ENCODE results near the gene CARS1.

Gene CARS1

DNA sequence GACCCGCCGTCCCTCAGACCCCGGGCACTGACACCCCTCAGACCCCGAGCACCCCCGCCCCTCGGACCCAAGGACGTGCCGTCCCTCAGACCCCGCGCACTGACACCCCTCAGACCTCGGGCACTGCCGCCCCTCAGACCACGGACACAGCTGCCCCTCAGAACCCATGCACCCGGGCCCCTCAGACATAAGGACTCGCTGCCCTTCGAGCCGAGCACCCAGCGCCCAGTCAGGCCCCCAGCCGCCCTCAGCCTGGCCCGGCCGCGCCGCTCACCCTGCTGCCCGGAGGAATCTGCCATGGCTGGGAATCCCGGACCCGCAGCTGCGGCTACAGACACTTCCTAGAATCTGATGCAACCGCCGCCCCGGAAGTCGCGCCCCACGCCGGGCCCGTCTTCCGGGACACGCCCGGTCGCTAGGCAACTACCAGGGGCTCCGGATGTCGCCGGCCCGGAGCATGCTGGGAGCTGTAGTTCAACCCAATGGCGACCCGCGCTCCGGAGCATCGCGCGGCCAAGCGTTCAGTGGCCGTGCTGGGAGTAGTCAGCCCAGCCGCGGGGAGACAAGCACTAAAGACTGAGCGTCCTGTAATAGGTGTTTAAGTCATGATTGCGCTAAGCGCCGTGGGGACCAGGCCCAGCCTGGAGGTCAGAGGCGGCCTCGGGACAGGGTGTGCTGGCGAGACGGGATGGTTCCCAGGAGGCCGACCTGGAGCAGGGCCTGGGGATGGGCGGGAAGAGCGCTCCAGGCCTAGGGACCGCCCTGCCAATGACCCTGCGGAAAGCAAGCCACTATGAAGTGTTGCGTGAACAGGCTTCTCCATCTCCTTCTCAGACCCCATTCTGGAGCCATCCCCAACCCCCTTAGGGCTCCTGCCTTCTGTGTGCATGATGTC is at the start of gene CARS1:
Gene CARS1 (minus strand): TSS at position 355 of the 895 bp plus-strand sequence. CDS start 56 bp downstream, at position 299.
- peak; percentile 92 for DNase-seq

DNA sequence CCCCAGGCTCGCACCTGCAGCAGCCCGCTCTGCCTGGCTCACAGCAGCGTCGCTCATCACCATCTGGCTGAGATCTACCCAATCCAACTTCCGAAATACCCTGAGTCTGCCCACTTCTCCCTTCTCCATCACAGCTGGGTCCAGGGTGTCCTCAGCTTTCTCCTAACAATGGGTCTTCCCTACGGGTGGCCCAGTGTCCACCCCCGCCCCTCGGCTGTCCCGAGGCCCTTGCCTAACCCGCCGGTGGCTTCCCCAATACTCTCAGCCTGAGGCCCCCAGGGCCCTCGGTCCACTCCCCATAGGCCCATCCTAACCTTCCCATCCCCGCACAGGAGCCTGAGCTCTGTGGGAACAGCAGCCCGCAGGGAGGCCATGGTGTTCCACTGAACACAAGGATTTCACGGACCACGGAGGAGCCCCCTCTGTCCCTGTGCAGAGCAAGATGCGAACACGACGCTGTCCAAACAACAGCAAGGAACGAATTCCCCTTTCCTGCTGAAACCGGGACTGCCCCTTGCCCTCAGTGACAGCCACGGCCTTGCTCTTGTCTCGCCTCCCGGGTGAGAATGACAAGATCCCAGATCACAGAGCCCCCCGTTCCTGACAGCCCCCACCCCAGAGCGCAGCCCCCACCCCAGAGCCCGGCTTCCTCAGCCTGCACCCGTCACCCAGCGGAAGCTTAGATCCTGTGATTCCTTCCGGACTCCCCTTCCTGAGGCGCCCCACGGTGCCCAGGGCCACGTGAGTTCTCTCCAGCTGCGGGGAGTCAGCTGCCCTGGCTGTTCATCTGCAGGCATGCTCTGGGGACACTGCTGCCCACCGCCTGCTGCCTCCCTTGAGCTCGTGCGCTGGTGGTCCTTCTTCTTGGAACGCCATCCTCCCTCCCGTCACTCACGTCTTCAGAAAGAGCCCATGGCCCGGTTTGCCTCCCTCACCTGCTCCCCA is 48.8 kb upstream of the CARS1 start:
- DNase-seq: no peak

DNA sequence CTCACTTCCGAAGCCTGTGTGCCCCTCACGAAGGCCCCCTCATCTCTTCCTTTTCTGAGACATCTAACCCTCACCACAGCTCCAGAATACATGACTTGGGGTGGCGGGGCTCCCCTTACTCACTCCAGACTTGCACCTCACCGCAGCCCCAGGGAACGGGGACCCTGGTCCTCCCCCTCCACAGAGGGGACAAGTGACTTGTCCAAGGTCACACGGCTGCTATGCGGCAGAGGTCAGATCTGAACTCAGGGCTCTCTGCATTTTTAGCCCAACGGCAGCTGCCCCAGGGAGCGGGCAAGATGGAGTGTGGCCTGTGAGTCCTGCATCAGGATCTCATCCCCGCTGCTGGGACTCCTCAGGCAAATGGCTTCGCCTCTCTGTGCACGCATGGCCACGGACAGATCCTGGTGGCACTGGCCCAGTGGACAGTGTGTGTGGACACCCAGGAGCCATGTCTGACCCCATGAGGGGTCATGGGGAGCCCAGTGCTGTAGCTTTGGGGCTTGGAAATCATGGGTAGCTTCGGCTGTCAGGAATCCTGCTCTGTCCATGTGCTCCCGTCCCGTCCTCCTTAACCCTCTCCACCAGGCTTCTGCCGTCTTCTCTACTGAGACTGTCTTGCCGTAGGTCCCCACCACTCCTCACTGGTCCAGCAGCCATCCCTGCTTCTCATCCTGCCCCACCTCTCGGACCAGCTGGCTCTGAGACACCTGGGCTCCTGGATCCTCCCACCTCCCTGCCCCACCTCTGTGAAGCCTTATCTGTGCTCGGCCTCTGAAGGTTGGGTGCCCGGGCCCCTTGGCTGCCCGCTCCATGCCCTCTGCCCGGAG is 48.0 kb upstream of the CARS1 start:
- DNase-seq: no peak

DNA sequence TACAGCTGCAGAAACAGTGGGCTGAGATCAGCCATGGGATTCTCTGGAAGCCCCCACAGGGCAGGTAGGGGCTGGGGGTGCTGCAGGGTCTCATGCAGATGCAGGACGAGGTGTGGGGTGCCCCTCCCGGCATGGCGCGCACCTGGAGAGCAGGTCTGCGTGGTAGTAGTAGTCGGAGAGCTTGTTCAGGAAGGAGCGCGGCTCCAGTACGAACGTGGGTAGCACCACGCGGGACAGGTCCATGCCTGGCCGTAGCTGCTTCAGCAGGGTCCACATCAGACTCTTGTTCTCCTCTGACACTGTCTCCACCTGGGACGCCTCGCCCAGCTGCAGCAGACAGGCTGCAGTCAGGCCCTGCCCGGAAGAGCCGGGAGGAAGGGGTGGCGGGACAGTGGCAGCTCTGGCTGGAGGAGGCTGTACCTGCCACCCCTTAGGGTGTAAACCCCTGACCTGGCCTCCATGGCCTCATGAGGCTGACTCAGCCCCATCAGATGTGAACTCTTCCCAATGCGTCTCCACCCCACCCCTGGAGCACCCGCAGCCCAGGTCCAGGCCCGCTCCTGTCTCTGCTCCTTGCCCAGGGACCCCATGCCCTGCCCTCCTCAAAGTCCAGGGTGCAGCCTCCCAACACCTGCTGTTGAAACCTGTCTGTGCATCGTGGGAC is 47.0 kb upstream of the CARS1 start:
- no peak for DNase-seq

DNA sequence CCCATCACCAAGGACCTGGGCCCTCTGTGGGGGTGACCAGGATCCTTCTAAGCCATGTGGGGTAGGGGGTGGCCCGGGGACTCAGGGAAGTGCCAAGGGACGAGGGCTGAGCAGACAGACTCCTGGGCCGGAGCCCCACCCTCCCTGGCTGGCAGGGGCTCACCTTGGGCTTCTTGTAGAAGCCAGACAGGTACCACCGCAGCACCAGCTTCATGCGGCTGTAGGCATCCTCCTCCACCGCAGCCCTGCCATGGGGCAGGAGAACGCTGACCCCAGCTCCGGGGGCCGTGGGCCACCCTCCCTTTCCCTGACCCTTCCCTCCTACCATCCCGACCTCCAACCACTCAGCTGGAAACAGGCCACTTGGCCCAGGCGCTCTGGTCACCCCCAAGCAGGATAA is 45.9 kb upstream of the CARS1 start:
- no peak for DNase-seq

DNA sequence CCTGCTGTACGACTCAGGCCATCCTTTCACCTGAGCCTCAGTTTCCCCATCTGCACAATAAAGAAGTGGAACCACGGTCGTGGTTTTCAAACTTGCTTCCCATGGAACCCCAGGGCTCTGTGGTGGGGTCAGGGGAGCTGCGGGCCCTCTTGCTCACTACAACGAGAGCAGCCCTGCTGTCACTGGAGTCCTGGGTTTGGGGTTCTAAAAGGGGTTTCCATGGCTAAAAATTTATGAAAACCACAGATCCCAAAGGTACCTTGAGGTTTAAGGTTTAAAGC is 45.4 kb upstream of the CARS1 start:
- DNase-seq: no peak

DNA sequence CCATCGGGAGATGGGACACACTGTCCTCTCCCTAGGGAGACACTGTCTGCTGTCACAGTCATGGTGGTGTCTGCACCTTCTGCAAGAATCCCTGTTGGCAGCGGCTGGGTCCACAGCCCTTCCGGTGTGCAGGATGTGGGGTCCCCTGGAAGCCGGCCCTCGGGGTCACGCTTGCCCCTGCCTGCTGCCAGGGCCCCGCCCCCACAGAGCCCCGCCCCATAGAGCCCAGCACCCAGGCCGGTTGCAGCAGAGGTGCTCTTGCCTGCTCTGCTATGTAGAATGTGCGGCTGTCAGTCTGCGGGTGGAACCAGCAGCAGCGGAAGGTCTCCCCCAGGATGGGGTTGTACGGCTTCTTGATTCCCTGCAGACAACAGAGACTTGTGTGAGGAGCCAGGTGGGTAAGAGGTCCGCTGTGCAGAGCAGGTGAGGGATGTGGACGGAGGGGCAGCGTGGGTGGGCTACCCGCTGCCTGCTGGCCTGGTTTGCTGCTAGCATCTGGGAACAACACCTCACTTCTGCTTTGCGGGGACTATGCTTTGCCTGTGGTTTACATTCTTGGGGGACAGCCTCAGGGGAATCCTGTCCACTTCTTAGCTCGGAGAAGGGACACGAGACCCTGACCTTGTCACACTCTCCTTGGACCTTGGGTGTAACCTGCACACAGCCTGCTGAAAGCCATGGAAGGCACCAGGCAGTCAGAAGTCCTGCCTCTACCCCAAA is 44.9 kb upstream of the CARS1 start:
- DNase-seq: no peak

DNA sequence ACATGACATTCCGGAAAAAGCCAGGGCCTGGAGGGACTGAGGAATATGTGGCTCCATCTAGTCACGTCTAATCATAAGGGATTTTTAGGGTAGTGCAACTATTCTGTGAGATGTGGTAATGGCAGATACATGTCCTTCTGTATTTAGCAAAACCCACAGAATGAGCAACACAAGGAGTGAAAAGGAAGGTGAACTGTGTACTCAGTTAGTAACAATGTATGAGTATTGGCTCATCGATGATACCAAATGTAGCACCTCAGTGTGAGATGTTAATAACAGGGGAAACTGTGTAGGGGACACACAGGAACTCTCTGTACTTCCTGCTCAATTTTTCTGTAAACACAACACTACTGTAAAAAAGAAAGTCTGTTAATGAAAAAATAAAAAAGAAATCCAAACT is 42.0 kb upstream of the CARS1 start:
- DNase-seq: no peak

DNA sequence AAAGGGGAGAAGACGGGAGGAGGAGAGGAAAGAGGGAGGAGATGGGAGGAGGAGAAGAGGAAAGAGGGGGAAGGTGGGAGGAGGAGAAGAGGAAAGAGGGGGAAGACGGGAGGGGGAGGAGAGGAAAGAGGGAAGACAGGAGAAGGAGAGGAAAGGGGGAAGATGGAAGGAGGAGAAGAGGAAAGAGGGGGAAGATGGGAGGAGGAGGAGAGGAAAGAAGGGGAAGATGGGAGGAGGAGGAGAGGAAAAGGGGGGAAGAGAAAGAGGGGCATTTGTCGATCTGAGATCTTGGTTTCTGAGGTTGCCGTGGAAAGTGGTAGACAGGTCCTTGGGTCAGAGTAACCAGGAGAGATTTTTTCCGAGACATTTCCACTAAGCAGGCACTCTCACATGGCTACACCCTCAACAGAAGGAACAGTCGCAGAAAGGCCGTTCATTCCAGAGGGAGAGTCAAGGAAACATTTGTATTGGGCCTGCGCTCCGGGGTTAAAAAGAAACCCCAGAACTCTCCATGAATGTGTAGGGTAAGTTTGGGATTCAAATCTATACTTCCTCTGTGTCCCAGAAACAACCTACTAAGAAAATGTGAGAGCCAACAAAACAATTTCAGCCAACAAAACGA is 39.8 kb upstream of the CARS1 start:
- DNase-seq: no peak

DNA sequence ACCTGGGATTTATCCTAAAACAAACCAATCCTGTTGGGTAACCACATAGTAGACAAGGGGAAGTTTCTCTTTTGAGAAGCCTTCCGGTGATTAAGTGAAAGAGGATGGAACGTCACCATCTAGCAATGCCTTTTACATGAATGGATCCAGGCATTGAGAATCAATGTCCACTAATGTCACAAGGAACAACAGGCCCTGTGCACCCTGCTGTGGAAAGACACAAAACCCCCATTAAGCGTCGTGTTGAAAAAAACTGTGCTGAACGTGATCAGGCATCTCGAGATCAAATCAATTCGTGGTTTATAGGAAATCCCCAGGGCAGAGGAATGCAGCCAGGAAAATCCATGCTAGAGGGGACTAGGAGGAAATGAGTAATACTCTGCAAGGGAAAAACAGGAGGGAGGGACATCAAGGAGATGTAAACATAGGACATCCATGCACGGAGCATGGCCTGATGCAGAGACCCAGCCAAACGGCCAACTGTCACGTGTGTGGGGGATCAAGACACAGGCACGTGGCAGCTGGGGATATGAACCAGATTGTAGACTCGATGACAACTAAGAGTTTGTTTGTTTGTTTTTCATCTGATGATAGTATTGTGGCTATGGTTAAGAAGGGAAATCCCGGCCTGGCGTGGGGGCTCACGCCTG is 38.6 kb upstream of the CARS1 start:
- no peak for DNase-seq

DNA sequence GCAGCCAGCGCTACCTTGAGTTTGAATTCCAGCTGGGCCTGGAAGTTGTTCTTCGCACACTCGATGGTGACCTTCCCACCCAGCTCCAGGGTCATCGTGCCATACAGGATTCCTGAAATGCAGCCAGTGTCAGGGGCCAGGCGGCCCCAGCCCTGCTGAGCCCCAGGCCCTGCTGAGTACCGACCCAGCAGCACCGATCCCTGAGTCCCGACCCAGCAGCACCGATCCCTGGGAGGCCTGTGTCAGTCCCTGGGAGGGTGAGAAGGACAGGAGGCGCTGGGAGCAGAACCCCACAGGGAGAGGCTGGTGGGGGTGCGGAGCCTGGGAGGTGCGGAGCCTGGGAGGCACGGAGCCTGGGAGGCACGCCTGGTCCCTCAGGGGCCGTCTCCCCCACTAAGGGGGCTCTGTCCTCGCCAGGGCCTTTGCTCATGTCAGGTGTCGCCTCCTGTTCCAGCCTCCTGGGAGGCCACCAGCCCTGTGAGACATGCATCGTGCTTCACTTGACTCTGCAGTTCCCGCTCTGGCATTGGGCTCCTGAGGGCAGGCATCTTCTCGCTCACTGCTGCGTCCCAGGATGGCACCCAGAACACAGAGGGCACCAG is 37.1 kb upstream of the CARS1 start:
- DNase-seq: no peak

DNA sequence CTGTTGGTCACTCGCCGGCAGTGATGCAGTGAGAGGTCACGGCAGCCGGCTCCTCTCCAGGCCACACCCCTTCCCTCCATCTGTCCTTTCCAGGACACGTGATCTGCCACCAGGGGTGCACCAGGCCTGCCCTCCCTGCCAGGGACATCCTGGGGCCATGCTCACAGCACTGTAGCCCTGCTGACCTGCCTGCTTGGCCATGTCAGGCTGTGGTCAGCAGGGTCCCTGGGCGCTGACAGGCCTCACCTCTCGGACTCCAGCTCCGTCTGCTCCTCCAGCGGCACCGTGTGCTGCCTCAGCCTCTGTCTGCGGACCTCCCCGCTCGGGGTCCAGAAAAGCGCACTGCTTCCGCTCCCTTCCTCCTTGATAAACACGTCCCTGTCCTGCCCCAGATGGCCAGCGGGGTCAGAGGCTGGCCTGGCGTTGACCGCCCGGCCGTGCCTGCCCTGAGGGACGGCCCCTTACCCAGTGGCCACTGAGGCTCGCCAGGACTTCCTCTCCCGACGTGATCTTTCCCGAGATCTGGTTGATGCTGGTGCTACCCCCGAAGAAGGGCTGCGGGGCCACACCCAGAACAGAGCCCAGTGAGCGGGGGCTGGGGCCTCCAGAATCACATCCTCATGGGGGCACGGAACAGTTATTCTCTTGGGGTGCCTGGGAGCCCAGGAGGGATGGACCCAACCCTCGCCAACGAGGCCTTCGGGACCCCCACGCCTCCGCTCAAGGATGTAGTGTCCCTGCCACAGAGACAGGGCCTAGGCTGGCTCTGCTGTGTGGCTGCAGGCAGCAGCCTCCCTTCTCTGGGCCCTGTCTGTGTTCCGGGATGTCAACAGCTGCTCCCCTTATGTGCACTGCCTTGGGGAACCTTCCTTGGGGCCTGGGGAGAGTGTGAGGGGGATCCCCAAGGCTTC is 36.3 kb upstream of the CARS1 start:
- DNase-seq: no peak

DNA sequence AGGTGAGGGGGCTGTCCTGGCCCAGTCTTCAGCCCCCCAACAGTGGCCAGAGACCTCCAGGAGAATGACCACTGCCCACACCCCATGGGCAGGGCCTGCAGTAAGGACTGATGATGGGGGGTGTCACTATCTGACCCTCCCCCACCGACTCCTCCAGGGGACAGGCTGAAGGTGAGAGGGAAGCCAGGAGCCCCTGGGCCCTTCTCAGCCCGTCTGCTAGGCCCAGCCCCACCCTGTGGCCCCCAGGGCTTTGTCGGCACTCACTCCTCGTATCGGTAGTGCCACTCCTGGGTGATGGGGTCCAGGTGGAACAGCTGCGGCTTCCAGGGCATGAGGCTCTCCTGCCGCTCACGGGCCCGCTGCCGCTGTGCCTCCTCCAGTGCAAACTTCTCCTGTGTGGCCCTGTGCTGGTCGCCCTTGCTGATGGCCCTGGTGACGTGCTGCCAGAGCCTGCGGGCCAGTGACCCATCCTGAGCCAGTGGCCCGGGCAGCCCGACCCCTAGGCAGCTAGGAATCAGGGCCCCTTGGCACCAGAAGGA is 35.4 kb upstream of the CARS1 start:
- DNase-seq: no peak

DNA sequence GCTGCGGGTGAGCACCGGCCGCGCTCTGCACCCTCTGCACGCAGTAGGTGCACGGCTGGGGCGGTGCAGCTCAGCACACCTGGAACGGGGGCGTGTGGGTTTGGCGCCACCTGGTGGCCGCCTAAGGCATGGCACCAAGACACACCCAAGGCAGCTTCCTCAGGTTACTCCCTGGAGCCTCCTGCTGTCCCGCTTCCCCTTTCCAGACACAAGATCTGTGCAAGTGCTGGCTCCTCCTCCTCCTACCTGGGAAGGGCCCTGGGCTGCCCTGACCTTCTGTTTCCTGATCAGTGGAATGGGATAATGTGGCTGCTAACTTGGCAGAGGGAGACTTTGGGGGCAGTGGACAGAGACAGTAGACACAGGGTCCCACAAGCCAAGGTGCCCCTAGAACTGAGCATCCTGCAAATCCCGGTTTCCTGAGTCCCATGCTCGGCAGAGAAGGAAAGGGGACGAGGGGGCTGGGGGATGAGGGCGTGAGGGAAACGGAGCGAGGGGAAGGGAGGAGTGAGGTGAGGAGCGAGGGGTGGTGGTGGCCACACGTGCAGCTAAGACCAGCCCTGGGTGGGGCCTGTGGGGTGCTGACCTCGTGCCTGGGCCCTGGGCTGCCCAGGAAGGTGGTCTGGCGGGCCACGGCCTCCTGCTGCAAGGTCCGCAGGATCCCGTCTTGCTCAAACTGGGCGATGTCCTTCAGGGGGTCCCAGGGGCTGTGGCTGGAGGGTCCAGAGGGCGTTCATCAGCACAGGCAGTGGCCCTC is 34.8 kb upstream of the CARS1 start:
- peak; percentile 31 for DNase-seq

DNA sequence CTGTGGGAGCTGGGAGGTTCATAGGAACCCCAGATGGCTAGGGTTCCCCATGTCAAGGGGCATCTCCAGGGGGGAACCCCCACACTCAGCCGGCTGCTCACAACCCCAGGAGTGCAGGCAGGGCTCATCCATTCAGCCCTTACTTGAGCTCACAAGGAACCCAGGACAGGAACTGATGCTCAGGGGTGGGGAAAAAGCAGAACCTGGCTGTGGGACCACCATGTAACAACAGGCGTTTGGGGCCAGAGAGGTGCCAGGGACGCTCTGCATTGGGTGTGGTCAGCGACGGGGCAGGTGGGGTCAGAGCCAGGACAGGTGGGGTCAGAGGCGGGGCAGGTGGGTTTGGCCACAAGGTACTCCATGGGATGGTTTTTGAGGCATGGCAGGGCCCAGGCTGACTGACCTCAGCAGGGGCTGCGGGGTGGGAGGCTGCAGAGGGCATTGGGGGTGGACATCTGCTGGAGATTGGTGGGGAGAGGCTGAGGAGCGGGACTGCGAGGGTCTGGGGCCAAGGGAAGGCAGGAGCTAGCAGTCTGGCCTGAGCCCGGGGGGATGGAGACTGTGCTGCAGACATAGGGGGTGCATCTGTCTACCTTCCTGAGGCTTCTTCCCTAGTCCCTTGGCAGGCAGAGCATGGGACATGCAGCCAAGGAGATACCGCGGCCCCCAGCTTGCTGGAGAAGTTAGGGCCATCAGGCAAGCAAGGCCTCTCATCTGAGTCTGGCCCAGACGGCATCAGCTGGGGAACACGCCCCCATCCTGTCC is 34.0 kb upstream of the CARS1 start:
- DNase-seq: no peak

DNA sequence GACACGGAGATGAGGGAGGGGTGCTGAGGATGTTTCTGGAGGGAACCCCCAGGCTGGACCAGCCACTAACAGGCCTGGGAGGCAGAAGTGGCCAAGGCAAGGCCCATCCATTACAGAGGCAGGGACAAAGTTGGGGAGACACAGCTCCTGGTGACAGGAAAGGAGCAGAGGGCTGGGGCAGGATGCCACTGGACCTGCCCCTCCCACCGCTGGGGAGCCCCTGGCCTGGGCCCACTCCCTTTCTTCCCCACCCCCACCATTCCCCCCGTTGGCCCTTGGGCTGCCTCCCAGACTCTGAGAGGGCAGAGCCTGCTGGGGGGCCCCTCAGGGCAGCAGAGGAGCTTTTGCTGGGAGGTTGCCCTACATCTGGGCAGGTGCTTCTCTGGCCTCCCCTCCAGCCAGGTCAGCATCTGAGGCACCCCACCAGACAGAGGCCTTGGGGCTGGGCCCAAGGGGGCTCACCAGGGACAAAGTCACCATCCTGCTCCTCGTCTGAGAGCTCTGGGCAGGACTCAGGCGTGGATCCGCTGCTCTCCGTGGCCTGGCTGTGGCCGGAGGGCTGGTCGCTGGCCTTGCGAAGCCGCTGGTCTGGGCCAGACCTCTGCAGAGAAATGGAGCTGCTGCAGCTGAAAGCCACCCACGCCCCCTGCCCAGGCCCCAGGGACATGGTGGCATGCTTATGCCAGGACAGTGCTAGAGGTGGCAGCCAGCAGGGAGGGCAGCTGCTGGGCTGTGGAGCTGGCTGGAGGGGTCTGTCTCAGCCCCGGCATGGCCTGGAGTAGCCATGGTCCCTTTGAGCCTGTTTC is 33.1 kb upstream of the CARS1 start:
- no peak for DNase-seq

All from NCI-H1105 (cell line).